ENCODE results near the gene MOB1B. TPM values are rescaled to one million over a fixed set of nuclear protein-coding genes. Genes with fewer than 3 reads are reported as not detected.
"Not testable (repeated sequence)": the region's sequence is repeated elsewhere in the genome, so short reads cannot be mapped to it uniquely, and the experiment has no call there.

The MOB1B gene
- total RNA-seq, result 17.6 TPM
- long read RNA-seq, partial matches to known transcripts, result 0 of 2 reads
- long read RNA-seq, other reads (novel, unspliced or antisense), result 2 of 2 reads

GRCh38 chr4:70901984-70902576 is at the start of gene MOB1B:
Gene MOB1B (plus strand): TSS chr4:70902369. CDS start chr4:70902537, 168 bp downstream.
- DNase-seq (ENCODE audit: missing footprints) (peak; percentile 93), ATAC-seq (peak; percentile 97)
- intact Hi-C loops (cut with DNase I), result loop anchor here (2.0 to 5.0 kb wide), 3 partner anchors 61 to 213 kb away; partner anchors contain the start of genes DCK and UTP3

DNA sequence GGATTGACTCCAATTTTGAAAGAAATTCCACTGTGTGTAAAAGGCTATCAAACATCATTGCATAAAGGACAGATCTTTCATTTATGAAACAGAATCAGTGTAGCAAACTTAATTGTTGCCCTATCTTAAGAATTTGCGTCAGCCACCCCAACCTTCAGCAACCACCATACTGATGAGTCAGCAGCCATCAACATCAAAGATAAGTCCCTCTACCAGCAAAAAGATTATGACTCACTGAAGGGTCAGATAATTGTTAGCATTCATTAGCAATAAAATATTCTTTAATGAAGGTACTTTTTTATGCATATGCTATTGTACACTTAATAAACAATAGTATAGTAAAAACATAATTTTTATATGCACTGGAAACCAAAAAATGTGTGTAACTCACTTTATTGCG is 46.7 kb upstream of the MOB1B start:
- ATAC-seq (no peak), DNase-seq (ENCODE audit: missing footprints) (no peak)
- intact Hi-C loops (cut with DNase I), result no loop called here

- ATAC-seq (no peak), DNase-seq (ENCODE audit: missing footprints) (no peak)
- intact Hi-C loops (cut with DNase I), result no loop called here
These were observed 43.7 kb upstream of the MOB1B start for GRCh38 chr4:70858454-70858853.

- ATAC-seq, result no peak
- DNase-seq (ENCODE audit: missing footprints), result no peak
- intact Hi-C loops (cut with DNase I), result no loop called here
These were observed 43.1 kb upstream of the MOB1B start for GRCh38 chr4:70859066-70859465.

DNA sequence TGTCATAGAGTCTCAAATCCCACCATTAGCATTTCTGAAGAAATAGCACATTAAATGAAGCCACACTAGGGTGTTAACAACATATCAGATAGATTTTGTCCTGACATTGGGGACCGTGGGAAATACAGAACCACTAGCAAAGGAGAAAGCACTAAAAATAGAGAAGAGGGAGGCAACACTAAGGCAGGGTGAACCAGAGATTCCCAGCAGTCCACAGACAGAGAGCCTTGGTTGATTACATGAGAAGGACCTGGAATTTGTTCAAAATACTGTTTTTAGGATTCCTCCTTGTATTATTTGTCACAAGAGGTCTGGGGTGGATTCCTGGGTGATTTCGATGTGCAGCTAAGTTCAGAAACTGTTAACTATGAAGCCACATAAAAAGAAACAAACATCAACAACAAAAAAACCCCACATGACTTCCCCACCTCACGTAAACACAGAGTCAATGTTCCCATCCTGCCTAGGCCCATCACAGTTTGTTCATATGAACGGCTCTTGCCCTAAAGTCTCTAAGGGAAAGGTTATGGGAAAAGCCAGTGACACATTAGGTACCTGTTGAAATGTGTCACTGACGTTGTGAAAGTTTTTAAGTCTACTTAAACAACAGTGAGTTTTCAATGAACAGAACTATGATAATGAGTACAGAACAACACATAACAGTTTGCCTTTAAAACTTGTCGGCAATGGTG is 38.9 kb upstream of the MOB1B start:
- intact Hi-C loops (cut with DNase I), result no loop called here
- ATAC-seq (no peak), DNase-seq (ENCODE audit: missing footprints) (no peak)

- no peak for ATAC-seq
- no peak for DNase-seq (ENCODE audit: missing footprints)
- intact Hi-C loops (cut with DNase I), result no loop called here
These were observed 33.4 kb upstream of the MOB1B start for GRCh38 chr4:70868778-70869177.

DNA sequence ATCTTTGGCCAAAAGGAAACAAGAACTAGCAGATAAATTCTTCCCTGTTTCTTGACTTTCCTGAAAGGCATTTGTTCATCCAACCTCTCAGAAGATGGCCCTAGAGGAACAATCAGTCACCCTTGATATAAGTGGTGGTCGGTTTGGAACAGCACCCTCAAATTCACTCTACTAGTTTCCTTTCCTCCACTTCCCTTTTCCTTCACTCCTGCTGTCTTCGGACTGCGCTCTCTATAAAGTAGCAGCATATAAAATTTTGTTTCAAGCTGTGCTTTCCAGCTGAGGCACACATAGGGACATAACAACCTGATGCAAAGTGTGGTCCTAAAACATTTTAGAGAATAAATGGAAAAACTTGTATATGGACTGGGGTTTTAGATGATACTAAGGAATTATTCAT is 29.0 kb upstream of the MOB1B start:
- intact Hi-C loops (cut with DNase I), result no loop called here
- DNase-seq (ENCODE audit: missing footprints) (no peak), ATAC-seq (no peak)

DNA sequence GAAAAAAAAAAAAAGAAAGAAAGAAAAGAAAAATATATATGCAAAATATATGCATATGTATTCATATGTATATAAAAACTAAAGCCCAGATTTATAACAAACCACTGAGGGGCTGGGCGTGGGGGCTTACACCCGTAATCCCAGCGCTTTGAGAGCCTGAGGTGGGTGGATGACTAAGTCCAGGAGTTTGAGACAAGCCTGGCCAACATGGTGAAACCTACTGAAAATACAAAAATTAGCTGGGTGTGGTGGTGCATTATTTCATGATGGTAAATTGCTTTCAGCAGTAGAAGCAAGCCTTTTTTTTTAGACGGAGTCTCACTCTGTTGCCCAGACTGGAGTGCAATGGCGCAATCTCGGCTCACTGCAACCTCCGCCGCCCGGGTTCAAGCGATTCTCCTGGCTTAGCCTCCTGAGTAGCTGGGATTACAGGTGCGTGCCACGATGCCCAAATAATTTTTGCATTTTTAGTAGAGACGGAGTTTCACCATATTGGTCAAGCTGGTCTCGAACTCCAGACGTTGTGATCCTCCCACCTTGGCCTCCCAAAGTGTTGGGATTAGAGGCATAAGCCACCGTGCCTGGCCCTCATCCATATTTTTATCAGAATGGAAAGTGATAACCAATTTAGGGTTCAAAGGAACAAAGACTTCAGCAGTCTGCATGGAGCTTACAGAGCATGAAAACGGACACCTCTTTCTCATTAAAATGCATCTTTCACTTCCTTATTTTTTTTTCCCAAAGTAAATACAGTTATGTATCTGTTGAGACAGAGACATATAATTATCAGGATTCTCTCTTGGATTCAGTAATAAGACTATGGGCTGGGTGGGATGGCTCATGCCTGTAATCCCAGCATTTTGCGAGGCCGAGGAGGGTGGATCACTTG is 27.7 kb upstream of the MOB1B start:
- ATAC-seq, result no peak
- intact Hi-C loops (cut with DNase I), result no loop called here
- DNase-seq (ENCODE audit: missing footprints), result no peak

GRCh38 chr4:70877556-70877955 is 24.6 kb upstream of the MOB1B start:
- no peak for ATAC-seq
- intact Hi-C loops (cut with DNase I), result no loop called here

GRCh38 chr4:70880739-70881138 is 21.4 kb upstream of the MOB1B start:
- ATAC-seq, result no peak
- DNase-seq (ENCODE audit: missing footprints), result no peak
- intact Hi-C loops (cut with DNase I), result no loop called here

More at GRCh38 chr4:70877556-70877955, 24.6 kb upstream of the MOB1B start:
- no peak for DNase-seq (ENCODE audit: missing footprints)

DNA sequence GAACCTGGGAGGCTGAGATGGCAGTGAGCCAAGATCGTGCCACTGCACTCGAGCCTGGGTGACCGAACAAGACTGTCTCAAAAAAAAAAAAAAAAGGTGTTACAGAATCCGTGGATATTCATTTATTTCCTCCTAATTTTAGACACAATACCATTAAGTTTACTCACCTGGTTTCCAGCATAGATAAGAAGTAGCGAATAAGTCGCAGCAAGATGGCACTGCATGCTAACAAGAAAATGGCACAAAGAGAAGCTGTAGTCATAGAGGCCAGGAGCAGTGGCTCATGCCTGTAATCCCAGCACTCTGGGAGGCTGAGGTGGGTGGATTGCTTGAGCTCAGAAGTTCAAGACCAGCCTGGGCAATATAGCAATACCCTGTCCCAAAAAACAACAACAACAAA is 17.0 kb upstream of the MOB1B start:
- ATAC-seq (peak; percentile 64), DNase-seq (ENCODE audit: missing footprints) (no peak)
- intact Hi-C loops (cut with DNase I), result loop anchor here (5.0 kb wide), 1 partner anchor 122 kb away; no protein-coding TSS in a partner anchor

- intact Hi-C loops (cut with DNase I), result no loop called here
- ATAC-seq (peak; percentile 79), DNase-seq (ENCODE audit: missing footprints) (no peak)
These were observed 9.9 kb upstream of the MOB1B start for GRCh38 chr4:70892086-70892769.

DNA sequence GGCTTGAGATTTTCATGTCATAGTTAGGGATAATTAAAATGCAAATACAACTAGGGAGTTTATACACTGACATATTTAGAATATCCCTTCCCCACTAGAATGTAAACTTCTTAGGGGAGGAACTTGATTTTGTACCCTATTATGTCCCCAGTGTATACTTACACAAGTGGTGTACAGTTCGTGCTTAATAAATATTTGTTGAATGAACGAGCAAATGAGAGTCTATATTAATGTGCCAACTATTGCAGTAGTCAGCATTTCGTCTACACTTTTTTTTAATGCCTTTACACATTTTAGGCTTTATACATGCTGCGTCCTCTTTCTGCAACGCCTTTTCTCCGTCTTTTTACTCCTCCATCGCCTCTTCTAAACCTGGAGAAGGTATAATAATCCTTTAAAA is 8.4 kb upstream of the MOB1B start:
- intact Hi-C loops (cut with DNase I), result no loop called here
- DNase-seq (ENCODE audit: missing footprints), result no peak
- ATAC-seq, result no peak

GRCh38 chr4:70895405-70895804 is 6.8 kb upstream of the MOB1B start:
- DNase-seq (ENCODE audit: missing footprints) (no peak), ATAC-seq (peak; percentile 85)
- intact Hi-C loops (cut with DNase I), result no loop called here

GRCh38 chr4:70895811-70896491 is 6.2 kb upstream of the MOB1B start:
- intact Hi-C loops (cut with DNase I), result no loop called here
- ATAC-seq, result peak; percentile 43

GRCh38 chr4:70898581-70898980 is 3.6 kb upstream of the MOB1B start:
- intact Hi-C loops (cut with DNase I); DNase-seq (ENCODE audit: missing footprints); ATAC-seq: not testable (repeated sequence)

More at GRCh38 chr4:70895811-70896491, 6.2 kb upstream of the MOB1B start:
- no peak for DNase-seq (ENCODE audit: missing footprints)

GRCh38 chr4:70901607-70901983 is 574 bp upstream of the MOB1B start:
- DNase-seq (ENCODE audit: missing footprints), result no peak
- no peak for ATAC-seq
- intact Hi-C loops (cut with DNase I), result loop anchor here (5.0 kb wide), 1 partner anchor 91 kb away; the partner anchor contains the start of gene DCK

All from Right ventricle myocardium inferior (tissue), 1 donor.